HG03575 (cell line): Measurements from ENCODE around the gene SDK1.
"Not testable (repeated sequence)": the region's sequence is repeated elsewhere in the genome, so short reads cannot be mapped to it uniquely, and the experiment has no call there.

ENCODE experiments used
- ATAC-seq: cut with Tn5 transposase; IDR thresholded peaks from one replicate; pipeline ENCODE4 v1.9.1; 2021; ENCODE audit not compliant: unreplicated experiment, insufficient number of reproducible peaks, low FRiP score; ENCODE audit errors: extremely low read depth

SDK1 gene

DNA sequence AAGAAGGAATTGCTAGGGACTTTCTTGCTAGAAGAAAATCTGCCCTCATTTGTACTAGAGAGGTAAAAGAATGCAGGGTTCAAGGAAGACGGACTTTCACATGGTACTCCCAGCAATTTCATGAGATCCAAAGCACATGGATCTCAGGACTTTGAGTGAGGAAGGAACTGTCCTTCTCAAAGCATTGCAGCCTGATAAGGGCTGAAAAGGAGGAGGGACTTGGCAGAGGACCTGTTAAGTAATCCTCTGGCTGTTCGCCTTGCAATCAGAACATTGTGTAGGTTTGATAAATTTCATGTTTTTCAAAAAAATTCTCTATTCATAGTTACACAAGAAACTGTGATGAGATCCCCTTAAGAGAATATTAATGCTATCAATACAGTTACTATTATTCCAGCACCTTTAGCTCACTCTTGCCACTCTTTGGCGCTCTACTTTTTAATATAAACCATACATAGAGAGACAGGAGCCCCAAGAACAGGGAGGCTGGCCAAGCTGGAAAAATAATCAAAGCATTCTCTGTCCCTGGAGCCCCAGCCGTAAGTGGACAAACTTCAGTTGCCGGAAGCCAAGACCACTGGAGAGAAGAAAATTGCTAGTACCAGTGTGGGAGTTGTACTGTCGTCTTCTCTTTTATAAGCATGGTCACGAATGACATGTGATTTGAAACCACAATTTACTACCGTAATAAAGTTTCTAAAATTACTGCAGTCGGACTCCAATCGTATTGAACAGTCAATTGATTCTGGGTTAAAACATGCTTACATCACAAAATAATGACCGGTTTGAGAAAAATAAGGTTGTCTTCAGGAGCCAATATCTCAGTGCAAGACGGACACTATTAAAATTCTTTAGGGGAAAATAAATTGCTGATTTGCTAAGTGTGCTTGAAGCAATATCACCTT is 424.4 kb downstream of the SDK1 start:
- no peak for ATAC-seq

- no peak for ATAC-seq
Observed at GRCh38 chr7:3730276-3730675, 429.2 kb downstream of the SDK1 start.

- ATAC-seq, result no peak
Observed at GRCh38 chr7:3732395-3733005, 431.4 kb downstream of the SDK1 start.

DNA sequence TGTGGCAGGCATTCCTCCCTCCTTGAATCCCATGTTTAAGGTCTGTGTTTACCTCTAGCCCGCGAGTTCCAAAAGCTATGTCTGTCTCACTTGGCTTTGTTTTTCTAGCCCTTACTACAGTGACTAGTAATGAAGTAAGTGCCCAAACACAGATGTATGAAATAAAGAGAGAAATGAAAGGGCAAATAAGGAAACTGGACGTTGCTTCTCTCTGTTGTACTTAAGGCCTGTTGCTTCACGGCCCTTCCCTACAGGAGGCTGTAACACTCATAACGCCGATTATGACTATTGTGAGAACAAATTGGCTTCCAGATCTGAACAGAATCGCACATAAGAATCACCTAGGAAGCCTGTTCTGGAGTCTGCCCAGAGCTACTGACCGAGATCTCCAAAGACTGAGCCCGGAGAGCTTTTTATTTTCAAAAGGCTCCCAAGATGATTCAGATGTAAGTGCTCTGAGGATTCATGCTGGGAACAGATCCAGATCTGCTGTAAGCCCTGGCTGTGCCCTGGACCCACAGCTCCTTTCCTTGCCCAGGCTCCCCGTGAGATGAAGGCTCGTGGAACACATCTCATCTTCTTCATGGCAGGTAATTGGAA is 432.6 kb downstream of the SDK1 start:
- no peak for ATAC-seq

- no peak for ATAC-seq
Observed at GRCh38 chr7:3738964-3739363, 437.9 kb downstream of the SDK1 start.

- no peak for ATAC-seq
Observed at GRCh38 chr7:3739983-3740382, 438.9 kb downstream of the SDK1 start.

- no peak for ATAC-seq
Observed at GRCh38 chr7:3747467-3747866, 446.4 kb downstream of the SDK1 start.

DNA sequence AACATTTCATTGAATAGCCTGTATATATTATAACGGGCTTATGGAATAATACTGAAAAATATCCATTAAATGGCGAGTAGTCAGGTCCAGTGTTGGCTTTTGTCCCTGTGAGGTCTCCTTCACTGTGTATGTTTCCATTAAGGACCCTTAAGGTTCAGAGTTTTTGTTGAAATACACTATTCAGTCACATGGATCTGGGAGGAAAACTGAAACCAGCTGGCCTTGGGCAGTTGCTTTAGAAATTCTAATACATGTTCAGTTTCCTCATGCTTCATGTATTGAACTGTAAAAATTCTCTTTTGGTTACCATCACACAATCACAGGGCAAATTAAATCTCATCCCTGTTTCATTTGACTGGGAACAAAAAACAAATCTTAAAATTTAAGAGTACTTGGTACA is 447.3 kb downstream of the SDK1 start:
- ATAC-seq, result no peak

- ATAC-seq, result no peak
Observed at GRCh38 chr7:3753868-3754267, 452.8 kb downstream of the SDK1 start.

DNA sequence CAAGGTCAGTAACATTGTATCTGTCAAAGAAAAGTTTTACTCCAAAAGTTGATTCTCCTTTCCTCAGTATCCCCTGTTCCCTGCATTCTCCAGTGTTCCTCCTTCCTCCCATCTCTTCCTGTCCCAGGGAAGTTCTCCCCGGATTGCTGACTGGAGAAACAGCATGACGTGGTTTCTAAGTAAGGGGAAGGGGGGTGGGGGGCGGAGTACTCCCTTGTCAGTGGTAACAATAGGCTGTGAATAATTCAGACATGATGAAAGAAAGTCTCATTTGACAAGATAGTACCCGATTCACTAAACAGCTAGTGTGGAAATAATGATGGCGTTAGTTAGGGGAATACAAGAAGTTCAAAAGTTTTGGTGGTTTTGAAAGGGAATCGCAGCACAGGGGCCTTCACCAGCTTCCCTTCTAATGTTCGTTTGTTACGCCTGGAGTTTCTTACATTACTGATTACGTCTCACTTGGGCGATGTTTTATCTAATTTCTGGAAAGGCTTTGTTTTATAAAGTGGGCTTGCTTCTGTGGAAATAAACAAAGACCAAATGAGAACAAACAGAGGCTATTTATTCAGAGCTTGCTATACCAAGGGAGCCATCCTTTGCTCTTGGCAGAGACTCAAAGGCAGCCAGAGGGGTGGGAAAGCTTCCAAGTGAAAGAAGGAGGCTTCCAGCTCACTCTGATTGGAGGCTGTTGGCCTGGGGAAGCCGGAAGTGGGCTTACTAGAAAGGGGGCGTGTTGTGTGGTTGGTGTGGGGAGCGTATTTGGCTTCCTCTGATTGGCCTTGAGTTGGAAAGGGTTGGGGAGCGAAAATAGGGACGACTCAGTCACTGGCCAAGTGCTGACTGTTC is 453.7 kb downstream of the SDK1 start:
- ATAC-seq, result no peak

- not testable (repeated sequence) for ATAC-seq
Observed at GRCh38 chr7:3755778-3756453, 454.9 kb downstream of the SDK1 start.

DNA sequence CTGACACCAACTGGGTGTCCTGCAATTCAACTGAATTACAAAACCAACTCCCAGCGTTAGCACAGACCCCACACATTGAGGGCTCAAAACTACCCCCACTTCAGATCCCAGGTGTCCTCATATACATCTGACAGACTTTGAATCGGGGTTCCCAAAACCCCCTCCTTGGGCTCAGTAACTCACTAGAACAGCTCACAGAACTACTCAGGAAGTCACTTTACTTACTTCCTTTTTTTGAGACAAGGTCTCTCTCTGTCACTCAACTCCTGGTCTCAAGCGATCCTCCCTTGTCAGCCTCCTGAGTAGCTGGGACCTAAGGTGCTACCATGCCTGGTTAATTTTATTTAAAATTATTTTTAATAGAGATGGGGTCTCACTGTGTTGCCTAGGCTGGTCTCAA is 456.0 kb downstream of the SDK1 start:
- no peak for ATAC-seq

DNA sequence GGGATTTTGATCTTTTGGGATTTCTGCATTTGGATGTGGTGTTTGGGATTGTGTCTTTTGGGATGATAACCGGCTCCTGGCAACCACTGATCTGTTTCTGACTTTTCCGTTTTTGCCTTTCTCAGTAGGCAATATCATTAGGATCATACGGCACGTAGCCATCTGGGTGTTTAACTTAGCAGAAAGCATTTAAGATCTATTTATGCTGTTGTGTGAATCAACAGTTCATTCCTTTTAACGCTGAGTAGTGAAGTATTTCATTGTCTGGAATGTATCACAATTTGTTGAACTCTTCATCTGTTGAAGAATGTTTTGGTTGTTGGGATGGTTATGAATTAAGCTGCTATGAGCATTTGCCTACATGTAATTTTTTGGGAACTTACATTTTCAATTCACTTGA is 459.6 kb downstream of the SDK1 start:
- ATAC-seq, result no peak

GRCh38 chr7:3762146-3762831 is 461.2 kb downstream of the SDK1 start:
- ATAC-seq, result no peak

DNA sequence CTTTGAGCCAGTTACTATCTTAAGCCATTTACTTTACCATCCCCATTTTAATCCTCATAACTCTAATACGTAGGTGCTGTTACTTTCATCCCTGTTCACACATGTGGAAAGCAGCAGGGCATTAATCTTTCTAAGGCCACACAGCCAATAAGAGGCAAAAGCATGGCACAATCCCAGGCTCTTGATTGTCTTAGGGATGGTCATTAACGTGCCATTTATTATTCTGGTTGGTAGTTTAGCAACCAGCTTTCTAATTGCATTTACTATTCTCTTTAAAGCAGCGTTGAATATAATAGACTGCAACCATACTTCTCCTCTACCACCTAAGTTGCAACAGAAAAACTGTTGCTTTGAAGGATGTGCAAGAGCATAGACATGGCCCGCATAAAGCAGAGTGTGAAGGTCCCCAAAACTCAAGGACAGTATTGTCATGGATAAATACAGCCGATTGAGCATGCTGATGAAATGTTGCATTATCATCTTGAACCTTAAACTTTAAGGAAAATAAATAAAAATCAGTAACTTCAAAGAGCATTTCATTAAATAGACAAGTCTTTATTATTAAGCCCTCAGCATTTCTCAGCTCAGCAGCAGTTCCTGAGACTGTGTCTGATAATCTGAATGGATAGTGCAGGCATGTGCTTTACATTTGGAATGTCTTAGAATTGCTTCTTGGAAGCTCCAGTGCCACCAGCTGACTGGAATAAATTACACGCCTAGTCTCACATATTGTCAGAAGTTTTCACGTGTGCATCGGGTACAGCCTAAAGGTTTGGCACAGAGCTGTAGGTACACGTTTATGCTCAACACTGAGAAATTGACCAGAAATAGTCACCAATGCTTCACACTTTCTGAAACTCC is 467.1 kb downstream of the SDK1 start:
- no peak for ATAC-seq

GRCh38 chr7:3771906-3772305 is 470.9 kb downstream of the SDK1 start:
- no peak for ATAC-seq

GRCh38 chr7:3778345-3778744 is 477.3 kb downstream of the SDK1 start:
- ATAC-seq, result no peak
